Right lobe of liver (tissue), 4 donors: Measurements from ENCODE around the gene PPP1R15B.

Source experiments
- CTCF ChIP-seq, 4 donors: fragments of 200-600 bp in 3 of 4; fragments of 450-650 bp in 1 of 4; IDR thresholded peaks; one replicate each; pipeline versions ENCODE4 v1.5.1 to v1.8.0; 2016 to 2022; ENCODE audit warnings: antibody characterized with exemption in 4 of 4, mild to moderate bottlenecking in 2 of 4
- POLR2A ChIP-seq: fragments of 450-650 bp; IDR thresholded peaks from one replicate; pipeline ENCODE4 v1.6.1; 2017; ENCODE audit warnings: antibody characterized with exemption, mild to moderate bottlenecking
- donor health status: DM: no; HTN: no; CAD: no.
- donor health status: DM: no; HTN: no; CAD: no.
- donor health status: DM: no; HTN: yes; CAD: no.

GRCh38 chr1:204385727-204386126 is 25.9 kb downstream of the PPP1R15B start:
- TF ChIP-seq CTCF (IDR thresholded peaks at IDR 0.05) (no peak), POLR2A (no peak)
